NAMALWA (cell line): ENCODE results near the gene TRPM3.

Experiments used
- DNase-seq: peaks from one replicate; pipeline ENCODE4 v3.0.0-alpha.2; 2015; ENCODE audit warnings: low spot score

The TRPM3 gene

DNA sequence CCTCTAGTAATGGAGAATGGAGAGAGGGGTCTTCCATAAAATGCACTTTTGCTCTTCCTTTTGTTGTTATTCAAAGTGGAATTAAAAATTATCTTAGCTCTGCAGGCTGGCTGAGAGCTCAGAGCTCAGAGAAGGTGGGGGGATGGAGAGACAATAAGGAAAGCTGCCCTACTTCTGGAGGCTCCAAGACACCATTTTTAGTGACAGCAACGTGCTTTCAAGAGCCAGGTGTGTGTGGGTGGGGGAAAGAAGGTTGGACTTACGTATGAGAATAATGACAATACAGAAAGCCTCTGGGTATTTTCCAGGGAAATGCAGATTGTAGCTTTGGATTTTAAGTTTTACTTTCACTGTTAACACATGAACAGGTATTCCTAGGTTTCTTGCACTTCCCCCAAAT, 173.9 kb downstream of the TRPM3 start:
- no peak for DNase-seq

DNA sequence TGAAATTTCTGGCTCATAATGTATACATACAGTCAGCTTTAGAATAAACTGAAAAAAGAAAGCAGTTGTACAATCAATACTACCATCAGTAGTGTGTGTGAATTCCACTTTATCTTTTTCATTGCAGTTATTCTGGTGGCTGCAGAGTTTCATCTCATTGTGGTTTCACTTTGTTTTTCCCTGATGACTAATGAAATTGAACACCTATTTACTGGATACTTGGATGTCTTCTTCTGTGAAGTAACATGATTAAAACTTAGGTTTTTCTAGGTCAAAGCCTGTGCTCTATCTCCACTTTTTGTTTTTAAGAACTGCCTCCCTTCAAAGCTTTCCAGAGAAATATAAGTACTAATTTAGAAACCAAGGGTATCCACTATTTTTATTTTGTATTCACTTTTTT, 174.3 kb downstream of the TRPM3 start:
- DNase-seq = no peak

DNA sequence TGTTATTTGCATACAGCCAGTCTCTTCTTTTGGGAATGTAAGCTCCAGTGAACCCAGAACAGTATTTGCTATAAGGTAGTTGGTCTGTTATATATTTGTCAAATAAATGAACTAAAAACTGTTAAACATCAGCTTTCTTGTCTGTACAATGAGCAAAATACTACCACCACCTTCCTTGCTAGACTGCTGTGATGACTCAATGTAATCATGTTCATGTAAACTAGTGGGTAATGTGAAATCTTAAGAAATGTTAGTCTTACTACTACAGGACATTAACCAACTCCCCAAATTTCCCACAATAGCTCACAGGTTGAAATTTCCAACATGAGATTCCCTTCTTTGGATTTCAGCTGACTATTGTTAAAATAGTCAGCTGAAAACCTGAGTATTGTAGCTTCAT, 176.1 kb downstream of the TRPM3 start:
- no peak for DNase-seq

DNA sequence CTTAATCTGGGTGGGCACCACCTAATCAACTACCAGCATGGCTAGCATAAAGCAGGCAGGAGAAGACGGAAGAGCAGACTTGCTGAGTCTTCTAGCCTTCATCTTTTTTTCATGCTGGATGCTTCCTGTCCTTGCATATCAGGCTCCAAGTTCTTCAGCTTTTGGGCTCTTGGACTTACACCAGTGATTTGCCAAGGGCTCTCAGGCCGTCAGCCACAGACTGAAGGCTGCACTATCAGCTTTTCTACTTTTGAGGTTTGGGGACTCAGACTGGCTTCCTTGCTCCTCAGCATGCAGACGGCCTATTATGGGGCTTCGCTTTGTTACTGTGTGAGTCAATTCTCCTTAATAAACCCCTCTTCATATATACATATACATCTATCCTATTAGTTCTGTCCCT, 180.2 kb downstream of the TRPM3 start:
- no peak for DNase-seq

DNA sequence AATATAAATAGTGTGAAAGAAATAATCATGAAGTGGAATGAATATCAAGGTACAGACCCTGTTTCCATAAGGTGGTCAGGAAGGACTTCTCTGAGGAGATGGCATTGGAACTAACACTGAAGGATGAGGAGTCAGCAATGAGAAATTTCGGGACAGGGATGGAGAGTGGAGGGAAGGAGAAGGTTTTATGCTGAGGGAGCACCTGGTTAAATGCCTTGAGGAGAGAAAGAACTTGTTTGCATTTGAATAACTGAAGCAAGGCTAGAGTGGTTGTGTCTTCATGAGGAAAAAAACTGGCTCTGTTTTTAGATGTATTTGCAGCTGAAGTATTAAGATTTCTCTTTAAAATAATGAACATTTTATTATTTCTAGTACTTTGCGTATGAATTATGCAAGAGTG, 180.8 kb downstream of the TRPM3 start:
- no peak for DNase-seq

DNA sequence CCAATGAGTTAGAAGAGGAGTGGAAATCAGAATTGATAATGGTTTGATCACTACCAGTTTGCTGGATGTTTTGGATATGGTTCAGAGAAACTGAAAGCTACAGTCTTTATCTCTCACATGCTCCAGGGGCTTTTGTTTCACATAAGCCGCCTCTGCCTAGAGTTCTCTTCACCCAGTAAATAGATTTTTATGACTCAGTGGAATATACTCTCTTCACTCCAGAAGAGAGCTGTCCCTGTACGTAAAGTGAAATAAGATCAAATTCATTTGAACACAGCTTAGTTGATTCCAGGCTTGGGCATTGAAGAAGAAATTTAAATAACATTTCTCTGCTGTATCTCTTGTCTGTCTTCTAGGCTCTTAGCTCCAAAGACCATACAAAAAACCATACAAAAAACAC, 184.9 kb downstream of the TRPM3 start:
- no peak for DNase-seq

DNA sequence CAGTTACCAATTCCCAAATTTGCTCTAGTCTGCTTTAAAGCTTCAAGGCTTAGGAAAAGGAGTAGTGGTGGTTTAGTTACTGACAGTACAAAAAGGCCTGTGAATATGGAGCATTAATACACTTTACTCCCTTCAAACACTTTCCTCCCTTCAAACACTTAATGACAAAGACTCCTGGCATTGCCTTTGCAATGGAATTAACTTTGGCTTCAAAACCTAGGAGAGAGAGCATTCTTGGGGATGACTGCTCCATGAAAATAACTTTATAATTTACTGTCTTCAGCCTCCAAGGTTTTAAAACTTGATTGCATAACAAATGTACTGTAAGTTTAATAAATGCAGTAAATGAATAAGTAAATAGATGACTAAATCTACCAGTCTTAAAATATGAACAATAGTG, 185.6 kb downstream of the TRPM3 start:
- no peak for DNase-seq

DNA sequence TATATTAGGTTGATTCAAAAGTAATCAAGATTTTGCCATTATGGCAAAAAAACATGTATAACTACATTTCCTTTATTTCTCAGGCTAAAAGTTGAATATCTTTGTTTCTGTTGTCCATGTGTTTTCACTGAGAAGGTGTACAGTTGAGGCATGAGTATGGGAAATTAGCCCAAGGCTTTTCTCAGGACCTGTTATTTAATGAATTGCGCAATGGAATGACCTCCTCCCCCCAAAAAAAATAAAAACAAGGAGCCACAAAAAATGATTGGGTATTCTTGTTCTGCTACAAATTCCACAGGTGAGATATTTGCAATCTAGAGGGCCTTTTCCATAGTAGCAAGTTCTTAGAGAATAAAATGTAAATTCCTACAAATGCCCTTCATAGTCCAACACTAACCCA, 186.8 kb downstream of the TRPM3 start:
- DNase-seq = no peak

DNA sequence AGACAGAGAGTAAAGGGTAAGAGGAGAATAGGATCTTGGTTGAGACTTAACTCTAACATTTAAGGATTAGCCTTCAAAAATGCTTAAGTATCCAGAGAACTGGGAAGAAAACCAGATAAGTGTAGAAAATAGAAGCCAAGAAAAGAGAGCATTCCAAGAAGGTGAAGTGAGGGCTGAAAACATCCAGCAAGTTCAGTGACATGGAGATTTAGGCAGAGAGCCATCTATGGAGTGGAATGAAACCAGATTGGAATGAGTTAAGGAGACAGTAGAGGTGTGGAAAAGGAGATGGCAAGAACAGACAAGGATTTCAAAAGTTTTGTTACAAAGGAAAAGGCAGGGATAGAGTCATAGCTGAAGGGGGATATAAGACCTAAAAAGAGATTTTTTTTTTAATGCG, 188.1 kb downstream of the TRPM3 start:
- no peak for DNase-seq

DNA sequence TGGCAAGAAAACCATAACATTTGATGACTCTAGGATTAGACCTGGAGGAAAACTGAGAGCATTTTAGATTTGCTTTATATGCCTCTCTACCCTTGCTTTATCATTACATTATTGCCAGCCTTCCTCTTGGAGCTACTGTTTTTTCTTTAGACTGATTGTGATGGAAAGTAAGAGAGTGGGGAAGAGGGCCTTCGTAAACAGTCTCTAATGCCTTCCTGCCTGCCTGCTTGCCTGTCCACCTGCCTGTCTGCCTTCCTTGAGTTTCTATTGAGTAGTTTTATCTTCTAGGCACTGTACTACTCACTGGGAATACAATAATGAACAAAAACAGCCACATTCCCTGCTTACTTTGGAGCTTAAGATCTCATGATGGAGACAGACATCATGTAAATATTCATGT, 189.3 kb downstream of the TRPM3 start:
- no peak for DNase-seq

DNA sequence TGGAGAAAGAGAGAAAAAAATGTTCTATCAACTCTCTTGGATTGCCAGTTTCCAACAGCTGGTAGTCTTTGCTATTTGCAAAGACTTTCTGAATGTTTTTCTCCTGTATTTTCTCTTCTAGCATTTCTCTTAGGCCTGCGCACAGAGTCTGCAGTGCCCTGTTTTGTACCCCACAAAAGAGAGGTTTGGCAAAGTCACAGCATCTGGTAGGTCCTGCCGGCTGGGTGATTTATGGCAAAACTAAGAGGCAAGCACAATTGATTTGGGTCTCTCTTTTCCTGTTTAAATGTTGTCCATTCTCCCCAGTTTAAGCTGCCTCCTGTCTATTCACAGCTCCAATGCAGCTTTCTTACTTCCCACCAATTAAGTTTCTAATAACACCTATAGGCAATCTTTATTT, 193.9 kb downstream of the TRPM3 start:
- DNase-seq = no peak

DNA sequence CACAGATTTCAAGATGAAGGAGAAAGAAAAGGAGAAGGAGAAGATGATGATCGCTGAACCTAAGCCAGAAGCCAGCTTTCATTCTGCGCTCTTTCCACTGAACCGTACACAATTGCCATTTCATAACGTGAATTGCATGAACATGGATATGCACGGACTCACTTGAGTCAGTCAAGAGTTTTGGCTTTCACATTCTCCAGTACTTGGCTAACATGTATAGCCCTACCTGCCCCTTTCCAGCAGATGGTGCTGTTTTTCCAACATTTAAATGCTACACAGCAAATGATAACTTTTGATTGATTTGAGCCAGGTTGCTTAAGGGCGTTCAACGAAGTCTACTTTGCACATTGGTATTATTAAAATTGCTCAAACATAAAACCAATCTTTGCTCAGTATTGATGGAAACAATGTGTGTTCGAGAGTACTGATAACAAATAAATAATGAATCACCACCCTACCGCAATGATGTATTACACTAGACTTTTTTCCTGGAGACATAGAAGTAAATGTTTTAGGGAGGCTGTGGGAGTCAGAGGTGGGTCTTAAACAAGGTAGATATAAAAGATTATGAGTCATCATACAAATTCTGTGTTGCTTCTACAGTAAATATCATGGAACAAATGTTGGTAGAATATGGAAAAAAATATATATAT, 196.4 kb downstream of the TRPM3 start:
- DNase-seq = peak; percentile 64

DNA sequence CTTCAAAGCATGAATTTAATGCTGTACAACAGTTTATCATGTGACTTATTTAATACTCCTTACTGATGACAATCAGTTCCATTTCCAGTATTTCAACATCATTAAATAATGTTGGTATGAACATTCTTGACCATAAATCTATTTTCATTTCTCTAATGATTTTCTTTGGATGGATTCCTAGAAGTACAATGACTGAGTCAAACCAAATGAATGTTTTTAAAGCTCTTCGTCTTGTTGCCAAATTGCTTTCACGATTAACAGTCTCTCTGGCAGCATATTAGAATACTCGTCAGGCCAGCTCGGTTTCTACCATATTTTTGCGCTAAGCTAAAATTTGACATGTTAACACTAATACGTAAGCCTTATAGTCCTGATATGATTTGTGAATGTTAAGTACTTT, 197.0 kb downstream of the TRPM3 start:
- DNase-seq = no peak

DNA sequence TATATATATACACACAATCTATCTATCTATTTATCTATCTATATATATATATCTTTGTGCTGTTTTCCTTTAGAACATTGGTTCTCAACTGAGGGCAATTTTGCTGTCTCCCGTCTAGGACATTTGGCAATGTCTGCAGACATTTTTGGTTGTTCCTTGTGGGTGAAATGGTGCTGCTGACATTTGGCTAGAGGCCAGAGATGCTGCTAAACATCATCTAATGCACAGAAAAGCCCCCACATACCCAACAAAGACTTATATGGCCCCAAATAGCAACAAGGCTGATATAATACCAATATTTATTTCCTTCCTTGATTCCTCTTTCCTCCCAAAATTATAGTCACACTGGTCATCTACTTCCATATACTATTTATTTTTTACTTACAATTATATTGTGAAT, 197.5 kb downstream of the TRPM3 start:
- DNase-seq = no peak

DNA sequence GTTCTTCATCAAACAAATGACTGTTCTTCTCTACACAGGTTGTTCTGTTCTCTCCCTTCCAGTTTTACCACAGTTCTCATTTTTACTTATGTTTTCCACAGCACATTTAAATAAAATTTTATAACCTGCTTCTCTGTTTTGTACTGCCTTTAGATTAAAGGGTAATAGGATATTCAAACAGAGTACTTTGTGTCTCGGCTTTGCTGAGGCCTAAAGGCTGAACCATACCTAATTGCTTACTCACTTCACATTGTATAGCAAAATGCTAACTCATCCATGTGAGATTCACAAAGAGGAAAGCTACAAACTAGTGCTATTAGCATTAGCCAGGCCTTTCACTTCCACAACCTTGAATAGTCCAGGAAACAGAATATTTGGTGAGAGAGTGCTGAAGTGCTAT, 200.3 kb downstream of the TRPM3 start:
- no peak for DNase-seq

DNA sequence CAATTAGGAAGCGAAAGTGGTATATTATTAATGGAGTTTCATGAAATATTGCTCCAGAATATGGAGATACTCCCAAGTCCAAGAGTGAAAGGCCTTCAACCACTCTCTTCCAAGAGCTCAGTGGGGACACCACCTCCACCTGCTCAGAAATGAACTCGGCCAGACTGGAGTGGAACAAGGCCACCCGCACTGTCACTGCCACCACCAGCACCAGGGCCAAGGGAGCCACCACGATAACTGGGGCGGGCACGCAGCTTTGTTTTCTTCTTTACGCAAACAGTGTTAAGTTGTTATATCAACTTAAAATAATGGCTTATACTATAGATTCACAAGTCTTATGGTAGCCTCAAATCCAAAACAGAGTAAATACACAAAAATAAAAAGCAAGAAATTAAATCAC, 204.1 kb downstream of the TRPM3 start:
- no peak for DNase-seq

DNA sequence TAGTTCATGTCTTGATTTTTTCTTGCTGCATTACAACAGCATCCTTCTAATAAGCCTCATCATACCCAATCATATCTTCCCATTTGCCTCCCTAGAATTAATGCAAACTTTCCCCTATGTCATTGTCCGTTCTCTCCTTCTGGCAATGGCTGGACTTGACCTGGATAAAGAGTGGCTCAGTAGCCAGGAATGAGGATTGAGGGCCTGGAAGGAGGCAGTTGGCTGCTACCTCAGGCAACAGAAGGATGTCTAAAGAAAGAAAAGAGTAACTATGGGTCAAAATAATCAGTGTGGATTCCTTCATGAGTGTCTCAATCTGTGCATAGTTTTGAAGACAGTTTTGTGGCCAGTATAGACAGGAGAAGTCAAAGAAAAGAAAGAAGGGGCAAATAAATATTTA, 209.6 kb downstream of the TRPM3 start:
- no peak for DNase-seq

DNA sequence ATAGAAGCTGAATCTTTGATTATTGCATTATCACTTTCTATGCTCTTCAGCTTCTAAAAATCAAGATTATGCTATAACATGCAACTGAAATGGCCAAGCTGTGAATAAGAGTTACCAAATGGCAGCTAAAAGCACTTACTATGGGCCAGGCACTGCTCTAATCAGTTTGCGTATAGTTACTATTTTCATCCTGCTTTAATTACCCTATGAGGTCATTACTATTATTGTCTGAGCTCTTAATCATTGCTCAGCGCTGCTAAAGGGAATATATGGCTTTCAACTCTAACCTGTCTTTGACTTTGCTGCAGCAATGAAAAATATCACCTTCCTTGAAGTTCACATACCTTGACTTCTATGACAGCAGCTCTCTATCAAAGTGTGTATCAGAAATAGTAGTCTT, 210.8 kb downstream of the TRPM3 start:
- DNase-seq = no peak

DNA sequence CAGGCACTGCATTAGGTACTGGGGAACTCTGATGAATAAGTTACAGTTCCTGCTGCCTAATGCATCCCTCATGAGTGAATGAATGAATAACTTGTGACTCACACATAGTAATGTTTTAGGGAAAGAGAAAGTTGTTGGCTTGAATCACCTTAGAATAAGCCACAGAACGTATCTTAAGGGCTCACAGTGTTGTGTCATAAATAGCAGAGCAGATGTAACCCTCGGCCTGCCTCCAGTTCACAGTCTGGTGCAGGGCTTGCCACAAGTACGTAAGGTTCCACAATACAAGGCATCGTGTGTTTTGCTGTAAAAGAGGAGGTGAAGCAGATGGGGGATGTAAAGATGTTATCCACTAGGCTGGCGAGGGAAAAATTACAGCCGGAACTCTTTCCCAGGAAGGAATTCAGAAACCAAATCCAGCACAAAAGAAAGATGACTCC, 218.7 kb downstream of the TRPM3 start:
- no peak for DNase-seq

DNA sequence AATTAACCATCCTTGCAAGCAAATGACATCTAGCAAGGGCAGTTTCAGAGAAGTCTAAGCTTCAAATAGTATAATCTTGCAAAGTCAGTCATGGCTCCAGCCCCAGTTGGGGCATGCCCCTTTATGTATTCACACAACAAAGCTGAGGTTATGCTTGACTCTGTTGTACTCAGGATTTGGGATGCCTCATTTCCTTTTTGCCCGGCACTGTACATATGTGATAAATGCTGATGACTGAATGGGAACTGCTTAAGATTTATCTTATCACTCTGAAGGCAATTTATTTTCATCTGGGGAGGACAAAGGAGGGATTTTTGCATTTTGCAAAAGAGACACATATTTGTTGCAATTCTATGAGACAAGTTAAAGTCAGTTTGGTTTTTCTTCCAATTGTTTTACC, 219.2 kb downstream of the TRPM3 start:
- DNase-seq = no peak

DNA sequence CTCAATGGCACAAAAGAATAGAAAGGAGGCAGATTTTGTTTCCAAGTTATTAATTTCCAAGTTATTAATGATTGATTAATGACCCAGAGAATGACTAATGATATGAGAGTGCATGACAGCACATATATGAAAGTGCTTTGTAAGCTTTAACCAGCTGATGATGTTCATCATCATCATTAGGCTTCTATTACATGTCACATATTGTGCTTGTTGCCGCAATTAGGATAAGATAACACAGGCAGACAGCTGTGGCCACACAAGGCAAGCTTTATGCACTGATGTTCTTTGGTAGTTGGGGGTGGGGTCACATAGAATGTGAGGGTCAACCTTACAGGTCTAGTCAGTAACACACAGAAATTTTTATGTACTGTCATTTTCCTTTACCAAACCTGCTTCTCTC, 219.7 kb downstream of the TRPM3 start:
- no peak for DNase-seq

DNA sequence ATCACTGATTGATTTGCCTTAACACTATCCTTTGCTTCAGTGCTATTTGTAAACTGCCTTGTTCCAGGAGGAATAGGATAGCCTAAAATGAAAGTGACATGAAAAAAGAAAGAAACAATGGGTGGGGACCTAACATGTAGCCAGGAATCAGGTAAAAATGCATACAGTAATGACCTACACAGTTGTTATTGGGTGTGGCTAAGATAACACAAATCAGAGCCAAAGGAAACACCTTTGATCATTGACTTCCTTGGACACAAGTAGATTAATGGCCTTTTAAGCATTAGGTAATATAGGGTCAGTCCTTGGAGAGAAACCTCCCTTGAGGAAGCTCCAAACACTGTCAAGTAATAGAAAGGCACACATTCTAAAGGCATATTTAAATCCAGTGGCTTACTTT, 220.4 kb downstream of the TRPM3 start:
- no peak for DNase-seq

DNA sequence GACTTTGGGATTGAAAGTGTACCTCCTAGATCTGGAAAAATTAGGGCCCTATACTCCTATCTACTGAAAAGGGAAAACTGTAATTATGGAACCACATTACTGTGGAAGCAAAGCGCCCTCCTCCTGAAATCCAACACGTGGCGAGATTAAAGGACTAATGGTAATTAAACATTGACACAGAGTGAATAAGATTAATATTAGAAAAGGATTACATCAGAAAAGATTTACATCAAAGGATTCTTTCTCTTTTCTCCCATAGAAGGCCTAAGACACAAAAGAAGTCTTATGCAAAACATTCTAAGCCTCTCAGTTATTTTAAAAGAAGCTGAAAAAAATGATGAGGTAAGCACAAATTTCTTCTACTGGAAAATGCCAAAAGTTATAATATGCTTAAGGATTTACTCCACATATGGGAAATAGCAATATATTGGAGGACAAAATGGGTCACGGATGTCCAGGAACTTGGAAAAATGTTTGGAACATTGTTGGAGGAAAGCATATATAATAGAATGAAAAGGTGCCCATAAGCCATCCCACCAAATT, 227.8 kb downstream of the TRPM3 start:
- no peak for DNase-seq

DNA sequence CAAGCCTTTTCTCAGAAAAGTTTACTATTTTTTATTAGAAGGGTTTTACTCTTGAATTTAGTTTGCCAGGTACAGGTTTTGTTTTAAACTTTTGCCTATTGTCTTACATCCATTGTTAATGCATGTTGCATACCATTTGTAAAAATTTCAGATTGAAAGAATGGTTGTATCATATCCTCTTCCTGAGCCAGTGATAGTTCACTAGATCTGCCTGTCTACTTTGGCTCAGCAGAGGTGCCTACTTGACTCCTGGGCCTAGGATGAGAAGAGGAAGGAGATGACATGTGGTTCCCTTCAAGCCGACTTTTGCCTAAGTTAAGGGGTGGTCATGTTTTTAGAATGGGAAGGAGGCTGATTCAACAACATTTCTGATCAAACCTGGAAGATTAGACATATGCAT, 232.9 kb downstream of the TRPM3 start:
- no peak for DNase-seq

DNA sequence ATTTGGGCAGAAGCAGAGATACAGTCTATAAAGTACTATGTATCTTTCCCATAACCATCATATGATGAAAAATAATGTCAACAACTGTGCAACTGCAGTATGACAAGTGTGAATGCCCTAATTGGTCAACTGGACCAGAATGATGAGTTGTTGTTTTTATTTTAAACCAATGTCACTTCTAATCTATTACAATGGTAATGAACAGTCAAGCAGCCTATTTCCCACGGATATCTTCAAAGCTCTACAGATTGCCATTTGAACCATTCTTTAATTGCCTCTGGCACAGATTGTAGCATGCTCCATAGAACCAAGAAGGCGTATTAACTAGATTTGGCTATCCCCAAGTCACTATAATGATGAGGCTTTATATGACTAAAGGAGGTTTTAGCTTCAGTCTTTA, 233.6 kb downstream of the TRPM3 start:
- no peak for DNase-seq
